NCI-H345 (cell line): Measurements from ENCODE around the gene XRCC5.

ENCODE experiments used
- DNase-seq: peaks from one replicate; lab custom pipeline; 2025; lab: John Stamatoyannopoulos, UW

The XRCC5 gene

GRCh38 chr2:216084547-216084946 is 24.6 kb upstream of the XRCC5 start:
- DNase-seq: no peak

DNA sequence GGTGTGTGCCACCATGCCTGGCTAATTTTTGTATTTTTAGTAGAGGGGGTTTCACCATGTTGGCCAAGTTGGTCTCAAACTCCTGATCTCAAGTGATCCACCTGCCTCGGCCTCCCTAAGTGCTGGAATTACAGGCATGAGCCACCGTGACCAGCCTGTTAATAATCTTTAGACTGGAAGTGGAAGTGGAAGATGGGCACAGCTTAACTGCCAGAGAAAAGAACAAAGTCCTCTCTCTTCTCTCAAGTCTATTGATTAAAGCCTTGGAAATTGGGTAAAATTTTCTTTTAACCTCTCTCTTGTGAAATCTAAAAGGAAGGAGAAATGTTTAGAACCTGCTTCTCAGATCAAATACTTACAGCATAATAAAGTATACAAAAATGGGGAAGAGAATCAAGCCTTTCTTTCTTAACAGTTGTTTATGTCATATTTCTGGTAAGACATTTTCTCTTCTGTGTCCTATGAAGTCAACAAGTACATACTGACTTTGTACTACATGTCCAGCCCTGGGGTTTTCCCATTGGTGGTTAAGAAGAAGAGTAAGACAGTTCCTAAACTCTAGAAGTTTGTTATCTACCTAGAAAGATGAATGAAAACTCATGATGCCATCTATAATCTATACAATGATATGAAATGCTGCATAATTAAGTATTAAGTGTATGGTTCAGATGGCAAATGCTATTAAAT is 22.8 kb upstream of the XRCC5 start:
- DNase-seq: no peak

- no peak for DNase-seq
Measured at GRCh38 chr2:216090369-216090786, 18.8 kb upstream of the XRCC5 start.

DNA sequence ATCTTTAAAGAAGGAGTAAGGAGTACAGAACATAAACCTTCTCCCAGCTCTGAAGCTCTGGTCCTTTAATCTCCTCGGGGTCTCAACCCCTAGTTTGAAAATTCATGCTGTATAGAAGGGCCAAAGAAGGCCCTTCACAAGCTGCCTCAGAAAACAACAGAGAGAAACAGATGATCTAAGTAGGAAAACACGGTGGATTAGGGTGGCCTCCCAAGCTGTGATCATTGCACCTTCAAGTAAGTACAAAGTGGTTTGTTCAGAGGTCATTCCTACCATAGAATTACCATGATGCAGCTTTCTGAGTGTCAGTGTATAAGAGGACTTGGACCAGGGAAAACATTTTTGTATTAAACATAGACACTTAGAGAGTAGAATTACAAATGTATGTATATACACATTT is 16.5 kb upstream of the XRCC5 start:
- DNase-seq: no peak

DNA sequence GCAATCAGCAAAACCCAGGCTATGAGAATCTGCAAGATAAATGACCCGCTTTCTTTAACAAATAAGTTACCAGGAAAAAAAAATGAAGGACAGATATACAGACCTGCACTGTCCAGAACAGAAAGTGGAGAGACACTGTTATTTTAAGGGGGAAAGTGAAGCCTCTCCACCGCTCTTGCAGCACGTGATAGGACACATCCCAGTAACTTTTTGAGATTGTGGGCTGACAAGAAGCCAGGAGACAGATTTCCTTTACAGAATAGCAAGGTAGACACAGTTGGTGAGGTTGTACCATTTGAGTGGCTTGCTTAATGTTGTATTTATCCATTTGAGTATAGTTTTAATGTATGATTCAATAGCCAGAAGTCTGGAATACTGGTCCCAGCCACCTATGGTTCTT is 14.4 kb upstream of the XRCC5 start:
- no peak for DNase-seq

DNA sequence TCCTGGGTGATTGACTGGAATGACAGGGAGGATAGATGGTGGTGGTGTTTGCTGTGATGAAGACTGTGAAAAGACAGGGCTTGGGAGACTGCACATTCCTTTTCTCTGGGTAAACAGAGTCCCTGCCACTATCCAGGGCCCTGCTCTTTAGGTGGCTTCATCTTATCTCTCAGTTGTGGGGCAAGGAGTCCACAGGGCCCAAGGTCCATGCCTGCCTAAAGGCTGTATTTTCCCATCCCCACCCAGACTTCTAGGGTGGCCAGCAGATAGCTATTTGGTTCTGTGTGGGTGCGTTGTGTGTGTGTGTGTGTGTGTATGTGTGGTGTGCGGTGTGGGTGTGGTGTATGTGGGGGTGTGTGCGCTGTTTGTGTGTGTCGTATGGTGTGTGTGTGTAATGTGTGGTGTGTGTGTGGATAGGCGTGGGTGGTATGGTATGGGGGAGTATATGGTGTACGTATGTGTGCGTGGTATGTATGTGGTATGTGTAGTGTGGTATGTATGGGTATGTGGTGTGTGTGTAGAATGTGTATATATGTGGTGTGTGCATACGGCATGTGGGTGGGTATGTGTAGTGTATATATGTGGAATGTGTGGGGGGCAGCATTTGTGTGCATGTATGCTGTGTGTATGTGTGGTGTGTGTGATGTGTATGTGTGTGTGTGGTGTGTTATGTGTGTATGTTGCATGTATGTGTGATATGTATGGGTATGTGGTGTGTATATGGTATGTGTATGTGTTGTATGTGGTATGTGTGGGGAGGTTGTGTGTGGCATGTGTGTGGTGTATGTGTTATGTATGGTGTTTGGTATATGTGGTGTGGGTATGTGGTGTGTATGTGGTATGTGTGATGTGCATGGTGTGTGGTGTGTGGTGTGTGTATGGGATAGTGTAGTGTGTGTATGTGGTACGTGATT is 10.5 kb upstream of the XRCC5 start:
- DNase-seq: no peak

DNA sequence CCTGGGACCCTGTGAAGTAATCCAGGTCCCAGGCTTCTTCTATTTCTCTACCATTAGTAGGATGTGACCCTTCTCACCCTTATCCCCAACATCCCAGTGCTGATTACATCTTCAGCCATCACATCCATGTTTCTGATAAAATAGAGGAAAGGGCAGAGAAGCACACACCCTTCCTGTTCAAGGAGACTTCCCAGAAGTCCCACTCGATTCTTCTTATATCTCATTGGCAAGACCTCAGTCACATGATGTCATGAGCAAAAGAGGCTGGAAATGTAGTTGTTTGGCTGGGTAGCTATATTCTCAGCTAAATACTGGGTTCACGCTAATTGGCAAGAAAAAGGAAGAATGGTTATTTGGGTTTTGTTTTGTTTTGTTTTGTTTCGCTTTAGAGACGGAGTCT is 8.0 kb upstream of the XRCC5 start:
- DNase-seq: no peak

DNA sequence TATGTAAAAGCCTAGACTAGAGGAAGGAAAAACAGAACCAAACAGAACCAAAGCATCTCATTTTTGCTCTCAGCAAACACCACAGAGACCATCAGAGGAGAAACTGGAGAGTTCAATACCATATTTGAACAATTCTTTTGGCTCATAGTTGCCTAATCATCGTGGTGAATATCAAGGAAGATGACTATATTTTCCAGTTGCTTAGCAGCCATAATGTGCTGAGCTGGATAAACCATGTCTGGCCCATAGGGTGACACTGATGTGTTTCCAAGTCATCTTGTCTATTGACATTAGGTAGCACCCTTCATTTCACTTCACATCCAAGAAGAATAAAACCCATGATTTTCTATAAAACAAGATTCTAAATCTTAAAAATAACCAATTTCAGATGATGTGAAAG is 5.9 kb upstream of the XRCC5 start:
- DNase-seq: no peak

- DNase-seq: no peak
Measured at GRCh38 chr2:216104691-216105090, 4.5 kb upstream of the XRCC5 start.

DNA sequence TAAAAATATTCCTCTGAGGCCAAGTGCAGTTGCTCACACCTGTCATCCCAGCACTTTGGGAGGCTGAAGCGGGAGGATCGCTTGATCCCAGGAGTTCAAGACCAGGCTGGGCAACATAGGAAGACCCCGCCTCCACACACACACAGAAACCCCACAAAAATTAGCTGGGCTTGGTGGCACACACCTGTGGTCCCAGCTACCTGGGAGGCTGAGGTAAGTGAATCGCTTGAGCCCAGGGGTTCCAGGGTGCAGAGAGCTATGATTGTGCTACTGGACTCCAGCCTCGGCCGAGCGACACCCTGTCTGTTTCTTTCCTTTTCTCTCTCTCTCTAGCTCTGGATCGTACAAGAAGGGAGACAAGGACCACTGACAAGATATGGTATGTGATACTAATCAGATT is 1.8 kb upstream of the XRCC5 start:
- DNase-seq: no peak

GRCh38 chr2:216107760-216108159 is 1.4 kb upstream of the XRCC5 start:
- DNase-seq: no peak

DNA sequence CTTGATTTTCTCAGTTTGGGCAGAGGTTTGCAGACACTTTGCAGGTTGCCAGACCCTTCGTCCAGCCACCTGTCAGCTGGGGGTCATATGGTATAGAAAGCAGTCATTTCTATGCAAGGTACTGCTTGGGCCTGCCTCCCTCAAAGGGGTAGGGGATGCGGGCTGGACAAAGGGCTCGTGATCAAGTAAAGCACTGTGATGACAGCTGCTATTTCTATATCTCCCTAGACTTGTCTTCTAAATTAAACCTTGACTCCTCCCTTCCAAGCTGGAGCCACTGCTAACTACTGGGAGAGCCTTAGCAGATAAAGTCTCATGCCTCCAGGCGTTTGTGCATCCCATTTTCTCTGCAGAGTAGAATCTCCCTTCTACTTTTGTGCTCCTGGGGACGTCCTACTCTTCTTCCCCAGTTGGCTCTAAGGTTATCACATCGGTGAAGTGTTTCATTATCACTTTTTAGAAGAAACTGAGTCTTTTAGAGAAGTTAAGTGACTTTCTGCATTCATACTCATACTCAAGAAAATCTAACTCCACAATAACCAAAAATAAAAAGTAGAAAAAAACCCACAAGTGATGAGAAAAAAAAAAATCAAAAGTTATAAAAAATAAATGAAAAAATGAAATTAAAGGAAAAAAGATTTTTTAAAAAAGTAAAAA is 710 bp upstream of the XRCC5 start:
- no peak for DNase-seq

- DNase-seq: no peak
Measured at GRCh38 chr2:216109962-216110614, 940 bp downstream of the XRCC5 start.

DNA sequence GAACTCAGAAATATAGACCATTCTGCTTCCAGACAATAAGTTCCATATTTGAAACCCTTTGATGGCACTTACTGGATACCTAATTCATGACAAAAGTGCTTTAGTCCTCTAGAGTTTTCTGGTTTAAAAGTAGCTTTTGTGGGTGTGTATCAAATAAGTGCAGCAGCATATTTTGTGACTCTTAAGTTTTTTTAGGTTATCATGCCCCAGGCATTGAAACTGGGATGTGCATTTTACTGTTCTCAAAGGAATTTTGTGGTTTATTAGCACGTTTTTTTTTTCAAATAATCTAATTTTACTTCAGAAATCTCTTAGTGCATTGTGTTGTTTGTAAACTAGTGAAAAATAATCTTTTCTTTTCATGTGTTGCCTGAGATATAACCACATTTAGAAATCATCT is 1.5 kb downstream of the XRCC5 start:
- no peak for DNase-seq

- no peak for DNase-seq
Measured at GRCh38 chr2:216111122-216111521, 2.0 kb downstream of the XRCC5 start.

DNA sequence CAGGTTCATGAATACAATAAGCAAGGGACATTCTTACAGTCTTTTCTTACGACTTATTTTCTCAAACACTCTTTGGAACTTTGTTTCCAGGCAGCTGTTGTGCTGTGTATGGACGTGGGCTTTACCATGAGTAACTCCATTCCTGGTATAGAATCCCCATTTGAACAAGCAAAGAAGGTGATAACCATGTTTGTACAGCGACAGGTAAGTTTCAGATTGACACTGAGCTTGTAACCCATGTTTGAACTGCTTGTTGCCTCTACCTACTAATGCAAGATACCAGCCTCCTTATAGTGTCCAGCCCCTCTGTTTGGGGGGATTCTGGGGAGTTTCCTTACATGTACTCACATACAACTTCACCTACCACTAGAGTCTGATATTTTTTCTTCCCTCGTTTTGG is 3.8 kb downstream of the XRCC5 start:
- no peak for DNase-seq

GRCh38 chr2:216113572-216113971 is 4.4 kb downstream of the XRCC5 start:
- no peak for DNase-seq

- DNase-seq: no peak
Measured at GRCh38 chr2:216114382-216114713, 5.2 kb downstream of the XRCC5 start.

- DNase-seq: peak; percentile 99
Measured at GRCh38 chr2:216114714-216115531, 5.8 kb downstream of the XRCC5 start.

- DNase-seq: no peak
Measured at GRCh38 chr2:216116418-216116817, 7.3 kb downstream of the XRCC5 start.

GRCh38 chr2:216117561-216118340 is 8.6 kb downstream of the XRCC5 start:
- no peak for DNase-seq
